GM12801 (cell line): ENCODE results near the gene SARDH.

Source experiments
- TF ChIP-seq, protein P1 (sequence below): IDR thresholded peaks from one replicate; pipeline ENCODE4 v1.5.1; 2011; ENCODE audit warnings: control low read depth; ENCODE audit not compliant: insufficient read length; ENCODE audit errors: extremely low read depth

SARDH gene

DNA sequence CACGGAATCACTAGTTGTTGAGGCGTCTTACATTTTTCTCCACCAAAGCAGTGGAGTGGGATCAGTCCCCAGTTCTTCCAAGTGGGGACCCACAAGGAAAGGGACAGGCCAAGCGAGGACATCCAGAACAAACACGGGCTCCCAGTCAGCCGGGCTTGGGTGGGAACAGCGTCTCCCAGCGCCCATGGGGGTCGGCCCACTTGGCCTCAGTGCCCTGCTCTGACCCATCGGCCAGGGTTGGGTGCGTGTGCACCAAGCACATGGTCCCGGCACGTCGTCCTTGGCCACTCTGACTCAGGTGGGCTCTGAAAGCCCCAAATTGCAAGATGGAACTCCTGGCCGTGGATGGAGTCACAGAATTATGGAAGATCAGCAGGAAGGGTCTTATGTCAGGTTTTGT, 64.1 kb downstream of the SARDH start:
- TF ChIP-seq, protein P1, sequence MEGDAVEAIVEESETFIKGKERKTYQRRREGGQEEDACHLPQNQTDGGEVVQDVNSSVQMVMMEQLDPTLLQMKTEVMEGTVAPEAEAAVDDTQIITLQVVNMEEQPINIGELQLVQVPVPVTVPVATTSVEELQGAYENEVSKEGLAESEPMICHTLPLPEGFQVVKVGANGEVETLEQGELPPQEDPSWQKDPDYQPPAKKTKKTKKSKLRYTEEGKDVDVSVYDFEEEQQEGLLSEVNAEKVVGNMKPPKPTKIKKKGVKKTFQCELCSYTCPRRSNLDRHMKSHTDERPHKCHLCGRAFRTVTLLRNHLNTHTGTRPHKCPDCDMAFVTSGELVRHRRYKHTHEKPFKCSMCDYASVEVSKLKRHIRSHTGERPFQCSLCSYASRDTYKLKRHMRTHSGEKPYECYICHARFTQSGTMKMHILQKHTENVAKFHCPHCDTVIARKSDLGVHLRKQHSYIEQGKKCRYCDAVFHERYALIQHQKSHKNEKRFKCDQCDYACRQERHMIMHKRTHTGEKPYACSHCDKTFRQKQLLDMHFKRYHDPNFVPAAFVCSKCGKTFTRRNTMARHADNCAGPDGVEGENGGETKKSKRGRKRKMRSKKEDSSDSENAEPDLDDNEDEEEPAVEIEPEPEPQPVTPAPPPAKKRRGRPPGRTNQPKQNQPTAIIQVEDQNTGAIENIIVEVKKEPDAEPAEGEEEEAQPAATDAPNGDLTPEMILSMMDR, result no peak

DNA sequence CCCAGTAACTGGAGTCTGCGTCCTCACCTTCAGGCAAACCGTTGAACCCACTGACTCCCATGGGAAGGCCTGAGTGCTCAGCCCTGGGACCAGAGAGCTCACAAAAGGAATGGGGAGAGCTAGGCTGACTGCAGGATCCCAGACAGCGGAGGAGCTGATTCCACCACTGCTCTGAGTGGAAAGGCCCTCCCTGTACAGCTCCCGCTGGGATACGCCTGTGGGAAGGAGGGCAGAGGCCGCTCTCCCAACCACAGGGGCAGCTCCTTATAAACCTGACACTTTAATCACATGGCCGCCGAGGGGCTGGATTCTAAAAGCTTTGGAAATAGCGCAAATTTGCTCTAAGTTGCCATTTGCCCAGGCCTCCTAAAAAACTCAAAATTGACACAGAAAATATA, 64.9 kb downstream of the SARDH start:
- TF ChIP-seq, protein P1, result no peak

DNA sequence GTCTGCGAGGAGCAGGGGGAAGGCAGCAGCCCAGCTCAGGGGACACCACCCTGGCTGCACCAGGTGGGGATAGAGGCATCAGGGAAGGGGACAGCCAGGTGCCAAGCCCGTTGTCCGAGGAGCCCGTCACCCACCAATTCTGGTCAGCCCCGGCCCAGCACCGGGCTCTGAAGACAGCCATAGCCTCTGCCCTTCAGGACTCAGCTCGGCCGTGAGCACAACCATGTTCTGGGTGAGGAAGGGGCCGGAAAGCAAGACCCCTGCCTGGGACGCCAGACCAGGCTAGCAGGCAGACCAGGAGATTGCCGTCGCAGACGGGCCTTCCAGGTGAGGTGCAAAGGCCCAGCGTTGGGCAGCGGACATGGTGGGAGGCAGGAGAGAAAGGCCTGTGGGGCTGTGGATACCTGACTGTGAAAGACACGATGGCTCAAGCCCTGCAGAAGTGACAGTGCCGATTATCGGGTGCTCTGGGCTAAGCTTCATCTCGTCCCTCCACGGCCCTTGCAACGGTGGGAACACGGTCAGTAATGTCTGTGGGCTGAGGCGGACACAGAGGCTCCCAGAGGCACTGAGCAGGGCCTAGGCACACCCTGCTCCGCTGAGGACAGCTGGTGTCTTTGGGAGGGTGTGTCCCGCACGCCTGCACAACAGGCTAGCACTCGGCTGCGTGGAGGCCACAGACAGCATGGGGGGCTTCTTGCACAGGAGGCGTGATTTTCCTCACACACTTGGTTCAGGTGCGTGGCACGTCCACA, 65.5 kb downstream of the SARDH start:
- TF ChIP-seq, protein P1, result no peak

DNA sequence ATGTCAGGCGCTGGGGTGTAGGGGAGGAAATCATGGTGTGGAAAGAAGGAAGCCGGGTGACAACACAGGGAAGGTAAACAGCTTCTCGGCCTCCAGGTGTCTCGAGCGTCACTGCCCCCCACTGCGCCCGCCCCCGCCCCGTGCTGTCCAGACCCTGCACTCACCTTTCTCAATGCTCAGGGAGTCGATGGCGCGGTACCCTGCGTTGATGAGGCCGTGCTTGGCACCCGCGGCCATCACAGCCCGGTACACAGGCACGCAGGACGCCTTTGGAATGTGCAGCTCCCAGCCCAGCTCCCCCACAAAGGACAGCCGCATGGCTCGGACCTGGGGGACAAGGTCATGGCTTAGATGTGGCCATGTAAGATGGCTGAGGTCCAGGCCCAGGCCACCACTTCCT, 66.8 kb downstream of the SARDH start:
- TF ChIP-seq, protein P1, result no peak

DNA sequence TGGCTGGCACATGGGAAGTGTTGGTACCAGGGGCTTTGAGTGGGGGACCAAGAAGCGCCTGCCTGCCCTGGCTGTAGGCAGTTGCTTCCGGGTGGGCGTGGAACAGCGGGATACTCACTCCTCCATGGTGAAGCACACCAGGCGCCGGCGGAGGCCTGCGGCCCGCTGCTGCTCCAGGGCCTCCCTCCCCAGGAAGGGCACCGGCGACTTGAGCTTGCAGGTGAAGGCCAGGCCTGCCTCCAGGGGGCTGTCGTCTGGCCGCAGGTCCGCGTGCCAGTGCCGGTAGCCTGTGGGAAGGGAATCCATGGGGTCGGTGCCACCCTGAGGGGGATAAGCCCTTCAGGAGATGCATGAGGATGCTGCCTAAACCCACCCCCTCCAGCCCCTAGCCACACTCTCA, 67.7 kb downstream of the SARDH start:
- TF ChIP-seq, protein P1, result no peak

DNA sequence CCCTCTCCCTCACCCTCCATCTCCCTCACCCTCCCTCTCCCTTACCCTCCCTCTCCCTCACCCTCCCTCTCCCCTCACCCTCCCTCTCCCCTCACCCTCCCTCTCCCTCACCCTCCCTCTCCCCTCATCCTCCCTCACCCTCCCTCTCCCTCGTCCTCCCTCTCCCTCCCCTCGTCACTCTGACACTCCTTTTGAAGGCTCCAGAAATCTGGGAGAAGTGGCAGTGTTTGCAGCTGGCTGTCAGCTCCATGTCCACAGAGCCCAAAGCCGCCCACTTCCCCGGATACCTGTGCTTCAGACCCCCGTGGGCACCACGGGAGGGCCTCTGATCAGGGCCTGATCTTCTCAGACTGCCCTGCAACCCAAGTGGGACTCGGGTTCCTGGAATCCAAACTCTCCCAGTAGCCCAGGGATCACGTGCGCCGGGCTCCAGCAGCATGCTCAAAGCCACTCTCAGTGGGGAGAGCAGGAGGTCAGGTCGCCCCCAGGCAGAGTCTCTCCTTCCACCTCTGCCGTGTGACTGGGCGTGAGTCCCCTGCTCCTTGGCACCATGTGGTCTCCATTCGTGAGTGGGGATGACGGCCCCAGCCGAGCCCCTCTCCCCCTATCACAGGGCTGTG, 68.9 kb downstream of the SARDH start:
- TF ChIP-seq, protein P1, result no peak

DNA sequence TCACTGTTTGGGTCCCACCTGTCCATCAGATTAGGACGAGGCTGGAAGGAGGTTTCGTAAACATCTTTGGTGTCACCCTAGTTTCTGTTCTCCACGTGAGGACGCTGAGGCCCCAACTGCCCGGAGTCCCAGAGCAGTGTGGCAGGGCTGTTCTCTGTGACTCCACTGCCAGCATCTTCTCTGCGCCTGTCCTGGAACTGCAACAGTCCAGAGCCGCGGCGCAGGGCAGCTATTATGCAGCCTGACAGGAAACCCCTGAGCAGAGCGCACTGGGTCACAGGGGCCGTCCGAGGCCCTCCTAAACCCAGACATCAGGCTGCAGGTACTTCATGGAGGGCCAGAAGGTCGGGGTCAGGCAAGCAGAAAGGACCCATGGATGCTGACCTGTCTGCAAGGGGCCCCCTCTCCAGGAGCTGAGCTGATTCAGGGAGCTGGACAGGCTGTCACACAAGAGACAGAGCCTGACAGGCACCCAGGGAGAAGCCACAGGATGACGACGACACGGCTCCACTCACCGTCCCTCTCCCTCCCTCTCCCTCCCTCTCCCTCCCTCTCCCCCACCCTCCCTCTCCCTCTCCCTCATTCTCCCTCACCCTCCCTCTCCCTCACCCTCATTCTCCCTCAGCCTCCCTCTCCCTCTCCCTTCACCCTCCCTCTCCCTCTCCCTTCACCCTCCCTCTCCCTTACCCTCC, 70.2 kb downstream of the SARDH start:
- TF ChIP-seq, protein P1, result no peak
